Gastrocnemius medialis (tissue), 4 donors: ENCODE results near the gene NRDE2. TPM values are rescaled to one million over a fixed set of nuclear protein-coding genes. Genes with fewer than 3 reads are reported as not detected.

Experiments
- ATAC-seq, 2 donors: fragments of 150-250 bp; one replicate each; pipeline ENCODE4 v1.9.1; 2016
- DNase-seq, 2 donors: peaks; one replicate each; pipeline ENCODE4 v3.0.0-alpha.2; 2019
- H3K27ac ChIP-seq, 4 donors: fragments of 200-600 bp; sonication (generic); 1 replicate in 1 of 4; 2 replicates in 3 of 4; pipeline ENCODE4 v1.5.1; 2016 to 2018; ENCODE audit warnings: mild to moderate bottlenecking in 2 of 4, moderate library complexity in 1 of 4
- H3K27me3 ChIP-seq, 3 donors: fragments of 200-600 bp; sonication (generic) in 2 of 3; 1 replicate in 1 of 3; 2 replicates in 2 of 3; pipeline versions ENCODE4 v1.5.1 to v1.6.0; 2016 to 2019; ENCODE audit warnings: mild to moderate bottlenecking in 1 of 3, moderate library complexity in 1 of 3
- H3K36me3 ChIP-seq, 2 donors: fragments of 200-600 bp; sonication (generic) in 1 of 2; one replicate each; pipeline ENCODE4 v1.5.1; 2017 to 2018
- H3K4me1 ChIP-seq, 2 donors: fragments of 200-600 bp; sonication (generic) in 1 of 2; one replicate each; pipeline ENCODE4 v1.5.1; 2016 to 2017; ENCODE audit warnings: mild to moderate bottlenecking in 2 of 2
- H3K4me3 ChIP-seq, 4 donors: fragments of 200-600 bp; sonication (generic) in 3 of 4; 1 replicate in 1 of 4; 2 replicates in 3 of 4; pipeline ENCODE4 v1.5.1; 2016 to 2019; ENCODE audit warnings: mild to moderate bottlenecking in 2 of 4
- H3K9me3 ChIP-seq, 3 donors: fragments of 200-600 bp; sonication (generic) in 2 of 3; 1 replicate in 1 of 3; 2 replicates in 2 of 3; pipeline ENCODE4 v1.5.1; 2016 to 2019
- POLR2A ChIP-seq, 2 donors: fragments of 450-650 bp; IDR thresholded peaks; one replicate each; pipeline ENCODE4 v1.6.1; 2017; ENCODE audit warnings: antibody characterized with exemption in 2 of 2, mild to moderate bottlenecking in 2 of 2, moderate library complexity in 2 of 2
- in situ Hi-C, 4 donors: fragments of 200-750 bp; cut with MboI; loops; one replicate each; pipeline versions ENCODE4 v1.15.0 to v1.8.0; 2017; ENCODE audit warnings: low sequenced_read_pairs in 4 of 4
- intact Hi-C: fragments of 100-400 bp; cut with DNase I; formaldehyde crosslinking; loops from one replicate; pipeline ENCODE4 v1.15.1; 2023; ENCODE audit warnings: low total_unique reads
- total RNA-seq, 4 donors: library from RNA; depleted of rRNA; stranded (reverse); fragments of >200 nt; gene quantifications; one replicate each; pipeline versions ENCODE4 v1.1.0 to v1.2.3, GENCODE V29; 2016
- TF ChIP-seq, protein P1 (sequence below), 5 experiments: fragments of 450-650 bp in 3 of 5; fragments of 200-600 bp in 2 of 5; sonication (generic) in 2 of 5; IDR thresholded peaks in 4 of 5; conservative IDR thresholded peaks in 1 of 5; 1 replicate in 4 of 5; 2 replicates in 1 of 5; pipeline ENCODE4 v1.5.1; 2016 to 2019; ENCODE audit warnings: antibody characterized with exemption in 5 of 5, mild to moderate bottlenecking in 3 of 5, moderate library complexity in 3 of 5

NRDE2 gene
- total RNA-seq, 4 donors from 2014 or later, result 7.5 to 11.8 (median 10.2) TPM

- Histone ChIP-seq H3K27me3 (no peaks in the 10 kb centered on the region), H3K27ac (peak overlapping the region in 2 of 4 donors; percentile 21 to 49), H3K4me3 (no peak overlapping the region), H3K36me3 (peaks cover 0 to 68% of the 10 kb centered on the region in 2 donors), H3K9me3 (no peaks in the 10 kb centered on the region), H3K4me1 (peaks cover 0 to 9% of the 10 kb centered on the region in 2 donors)
- no peak for ATAC-seq
- TF ChIP-seq, protein P1, sequence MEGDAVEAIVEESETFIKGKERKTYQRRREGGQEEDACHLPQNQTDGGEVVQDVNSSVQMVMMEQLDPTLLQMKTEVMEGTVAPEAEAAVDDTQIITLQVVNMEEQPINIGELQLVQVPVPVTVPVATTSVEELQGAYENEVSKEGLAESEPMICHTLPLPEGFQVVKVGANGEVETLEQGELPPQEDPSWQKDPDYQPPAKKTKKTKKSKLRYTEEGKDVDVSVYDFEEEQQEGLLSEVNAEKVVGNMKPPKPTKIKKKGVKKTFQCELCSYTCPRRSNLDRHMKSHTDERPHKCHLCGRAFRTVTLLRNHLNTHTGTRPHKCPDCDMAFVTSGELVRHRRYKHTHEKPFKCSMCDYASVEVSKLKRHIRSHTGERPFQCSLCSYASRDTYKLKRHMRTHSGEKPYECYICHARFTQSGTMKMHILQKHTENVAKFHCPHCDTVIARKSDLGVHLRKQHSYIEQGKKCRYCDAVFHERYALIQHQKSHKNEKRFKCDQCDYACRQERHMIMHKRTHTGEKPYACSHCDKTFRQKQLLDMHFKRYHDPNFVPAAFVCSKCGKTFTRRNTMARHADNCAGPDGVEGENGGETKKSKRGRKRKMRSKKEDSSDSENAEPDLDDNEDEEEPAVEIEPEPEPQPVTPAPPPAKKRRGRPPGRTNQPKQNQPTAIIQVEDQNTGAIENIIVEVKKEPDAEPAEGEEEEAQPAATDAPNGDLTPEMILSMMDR (IDR thresholded peaks at IDR 0.05 in 4 of 5, conservative IDR thresholded peaks at IDR 0.05 in 1 of 5), result no peak
- TF ChIP-seq POLR2A (IDR thresholded peaks at IDR 0.05), result no peak
- intact Hi-C loops, result no loop called here
- no peak for DNase-seq
- in situ Hi-C loops, result no loop called here
These were observed 55.9 kb downstream of the NRDE2 start for GRCh38 chr14:90275820-90276219.

DNA sequence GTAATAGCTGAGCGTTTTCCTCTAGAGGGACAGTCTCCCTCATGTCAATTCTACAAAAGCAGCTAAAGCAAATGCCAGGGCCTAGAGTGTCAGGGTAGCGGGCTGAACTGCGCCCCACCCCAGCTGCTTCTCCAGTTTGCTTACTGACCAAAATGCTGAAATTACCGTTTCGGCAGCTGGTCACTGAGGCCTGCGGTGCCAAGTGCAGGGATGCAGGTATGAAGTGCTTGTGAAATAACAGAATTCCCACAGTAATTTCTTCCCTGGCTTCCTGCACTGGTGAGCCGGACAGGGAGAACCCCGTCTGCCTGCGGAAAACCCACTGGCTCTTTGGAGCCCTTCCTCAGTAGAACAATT, 56.3 kb downstream of the NRDE2 start:
- peak overlapping the region in 3 of 4 donors; percentile 21 to 49 (median 35) for H3K27ac ChIP-seq
- no peaks in the 10 kb centered on the region for H3K27me3 ChIP-seq
- no peak overlapping the region for H3K4me3 ChIP-seq
- H3K36me3 ChIP-seq, result peaks cover 0 to 69% of the 10 kb centered on the region in 2 donors
- ATAC-seq (no peak), DNase-seq (no peak)
- intact Hi-C loops (no loop called here), in situ Hi-C loops (no loop called here)
- no peak for TF ChIP-seq POLR2A (IDR thresholded peaks at IDR 0.05)
- TF ChIP-seq, protein P1 (IDR thresholded peaks at IDR 0.05 in 4 of 5, conservative IDR thresholded peaks at IDR 0.05 in 1 of 5), result no peak
- peaks cover 0 to 9% of the 10 kb centered on the region in 2 donors for H3K4me1 ChIP-seq
- no peaks in the 10 kb centered on the region for H3K9me3 ChIP-seq

DNA sequence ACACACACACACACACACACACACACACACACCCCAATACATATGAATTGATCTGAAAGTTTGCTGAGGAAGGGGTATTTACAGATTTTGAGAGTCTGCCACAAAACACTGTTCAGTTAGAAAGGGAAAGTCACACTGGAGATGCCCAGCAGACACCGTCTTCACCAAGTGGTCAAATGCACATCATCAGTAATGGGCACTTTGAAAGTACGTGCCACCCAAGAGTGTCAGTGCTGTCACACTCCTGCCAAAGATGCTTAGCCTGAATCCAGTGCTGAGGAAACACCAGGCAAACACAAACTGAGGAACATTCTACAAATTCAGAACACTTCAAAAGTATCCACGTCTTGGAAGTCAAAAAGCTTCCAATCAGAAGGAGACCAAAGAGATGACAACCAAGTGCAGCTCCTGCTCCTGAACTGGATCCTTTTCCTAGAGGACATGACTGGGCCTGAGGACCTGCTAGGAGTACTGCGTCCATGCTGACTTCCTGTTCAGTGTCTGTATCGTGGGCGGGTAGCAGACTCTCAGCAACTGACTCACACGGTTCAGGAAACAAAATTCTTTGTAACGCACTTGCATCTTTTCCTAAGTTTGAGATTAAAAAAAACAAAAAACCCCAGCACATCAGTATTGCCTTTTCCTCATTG, 56.8 kb downstream of the NRDE2 start:
- H3K4me1 ChIP-seq, result peaks cover 0 to 9% of the 10 kb centered on the region in 2 donors
- no peak for DNase-seq
- H3K36me3 ChIP-seq, result peaks cover 0 to 70% of the 10 kb centered on the region in 2 donors
- no peak for ATAC-seq
- in situ Hi-C loops (loop anchor here in 2 of 4 donors (25.0 kb wide), 1 partner anchor 313 kb away; the partner anchor contains the start of genes EFCAB11 (in 2 of the 2) and TDP1 (in 2 of the 2)), intact Hi-C loops (loop anchor here (5.0 kb wide), 1 partner anchor 588 kb away; no protein-coding TSS in a partner anchor)
- no peaks in the 10 kb centered on the region for H3K9me3 ChIP-seq
- H3K27me3 ChIP-seq, result no peaks in the 10 kb centered on the region
- peak overlapping the region in 3 of 4 donors; percentile 21 to 49 (median 35) for H3K27ac ChIP-seq
- no peak overlapping the region for H3K4me3 ChIP-seq
- no peak for TF ChIP-seq POLR2A (IDR thresholded peaks at IDR 0.05)
- TF ChIP-seq, protein P1 (IDR thresholded peaks at IDR 0.05 in 4 of 5, conservative IDR thresholded peaks at IDR 0.05 in 1 of 5), result no peak

- ATAC-seq (no peak), DNase-seq (no peak)
- no peak for TF ChIP-seq POLR2A (IDR thresholded peaks at IDR 0.05)
- TF ChIP-seq, protein P1 (IDR thresholded peaks at IDR 0.05 in 4 of 5, conservative IDR thresholded peaks at IDR 0.05 in 1 of 5), result no peak
- Histone ChIP-seq H3K4me3 (no peak overlapping the region), H3K27me3 (no peaks in the 10 kb centered on the region), H3K27ac (peak overlapping the region in 3 of 4 donors; percentile 21 to 47 (median 47)), H3K36me3 (peaks cover 0 to 76% of the 10 kb centered on the region in 2 donors), H3K9me3 (no peaks in the 10 kb centered on the region), H3K4me1 (peaks cover 0 to 9% of the 10 kb centered on the region in 2 donors)
- in situ Hi-C loops (loop anchor here in 2 of 4 donors (25.0 kb wide), 1 partner anchor 312 kb away; the partner anchor contains the start of genes EFCAB11 (in 2 of the 2) and TDP1 (in 2 of the 2)), intact Hi-C loops (loop anchor here (5.0 kb wide), 1 partner anchor 587 kb away; no protein-coding TSS in a partner anchor)
These were observed 57.7 kb downstream of the NRDE2 start for GRCh38 chr14:90274019-90274418.
